ENCODE results near the gene FAM111B. TPM values are rescaled to one million over a fixed set of nuclear protein-coding genes. Genes with fewer than 3 reads are reported as not detected.

The FAM111B gene
- total and polyA plus RNA-seq, 9 donors: 0.12 to 1.9 (median 0.18) TPM; not detected in 2

DNA sequence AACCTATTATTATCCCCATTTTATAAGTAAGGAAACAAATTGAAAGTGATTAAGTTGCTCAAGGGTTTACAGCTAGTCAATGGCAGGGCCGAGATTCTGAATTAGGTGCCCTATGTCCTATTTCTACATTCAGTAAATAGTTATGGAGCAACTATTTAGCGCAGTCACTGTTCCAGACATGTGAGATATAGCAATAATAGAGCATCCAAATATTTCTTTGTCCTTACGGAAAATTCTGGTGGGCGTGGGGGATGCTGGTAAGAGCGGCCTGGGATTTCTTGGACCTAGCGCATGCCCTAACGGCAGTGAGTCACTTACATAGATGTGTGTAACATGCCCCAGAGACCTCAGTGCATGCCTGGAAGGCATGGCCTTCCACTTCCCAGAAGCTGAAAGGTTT lies 69.3 kb downstream of the FAM111B start:
- H3K9me3 ChIP-seq: no peaks in the 10 kb centered on the region
- peak overlapping the region in 1 of 2 donors; percentile 66 for H3K27ac ChIP-seq
- peaks cover 22% of the 10 kb centered on the region for H3K4me1 ChIP-seq (ENCODE audit: insufficient read depth)
- whole genome bisulfite sequencing, 3 donors: 68 to 83% (median 82%) methylated on average over 7 of the region's 7 CpGs
- peak in 1 of 5 donors; percentile 43 for DNase-seq
- no peaks in the 10 kb centered on the region for H3K36me3 ChIP-seq
- no peak overlapping the region for H3K4me3 ChIP-seq
- intact Hi-C loops (cut with DNase I): loop anchor here in 1 of 4 donors (10.0 kb wide), 1 partner anchor 108 kb away; no protein-coding TSS in a partner anchor
- no peaks in the 10 kb centered on the region for H3K27me3 ChIP-seq
- no peak for TF ChIP-seq POLR2A (IDR thresholded peaks at IDR 0.05)
- TF ChIP-seq, protein P1, sequence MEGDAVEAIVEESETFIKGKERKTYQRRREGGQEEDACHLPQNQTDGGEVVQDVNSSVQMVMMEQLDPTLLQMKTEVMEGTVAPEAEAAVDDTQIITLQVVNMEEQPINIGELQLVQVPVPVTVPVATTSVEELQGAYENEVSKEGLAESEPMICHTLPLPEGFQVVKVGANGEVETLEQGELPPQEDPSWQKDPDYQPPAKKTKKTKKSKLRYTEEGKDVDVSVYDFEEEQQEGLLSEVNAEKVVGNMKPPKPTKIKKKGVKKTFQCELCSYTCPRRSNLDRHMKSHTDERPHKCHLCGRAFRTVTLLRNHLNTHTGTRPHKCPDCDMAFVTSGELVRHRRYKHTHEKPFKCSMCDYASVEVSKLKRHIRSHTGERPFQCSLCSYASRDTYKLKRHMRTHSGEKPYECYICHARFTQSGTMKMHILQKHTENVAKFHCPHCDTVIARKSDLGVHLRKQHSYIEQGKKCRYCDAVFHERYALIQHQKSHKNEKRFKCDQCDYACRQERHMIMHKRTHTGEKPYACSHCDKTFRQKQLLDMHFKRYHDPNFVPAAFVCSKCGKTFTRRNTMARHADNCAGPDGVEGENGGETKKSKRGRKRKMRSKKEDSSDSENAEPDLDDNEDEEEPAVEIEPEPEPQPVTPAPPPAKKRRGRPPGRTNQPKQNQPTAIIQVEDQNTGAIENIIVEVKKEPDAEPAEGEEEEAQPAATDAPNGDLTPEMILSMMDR (IDR thresholded peaks at IDR 0.05): no peak
- TF ChIP-seq EP300 (IDR thresholded peaks at IDR 0.05): no peak

Other genes with a start within 250 kb of the FAM111B start
- 1 to 10 TPM in 1 of 7 donors, under 1 TPM in 1, not detected in 5; 0.23 to 1.5 TPM for gene GLYATL1, start 167.7 kb upstream of the FAM111B start, total RNA-seq
- gene GLYATL1, start 167.7 kb upstream of the FAM111B start, polyA plus RNA-seq: under 1 TPM in 1 of 2 donors, not detected in 1; 0.02 TPM
- not detected for gene GLYATL1B, start 20.9 kb upstream of the FAM111B start, total RNA-seq
- gene GLYATL1B, start 20.9 kb upstream of the FAM111B start, polyA plus RNA-seq: not detected
- gene FAM111A, start 35.6 kb downstream of the FAM111B start, total RNA-seq: 10 to 100 TPM; 17.5 to 26.5 (median 20.4) TPM
- 10 to 100 TPM; 10.6 to 22.1 TPM for gene FAM111A, start 35.6 kb downstream of the FAM111B start, polyA plus RNA-seq
- 10 to 100 TPM in 6 of 7 donors, 1 to 10 TPM in 1; 6.1 to 20.3 (median 16.8) TPM for gene DTX4, start 64.9 kb downstream of the FAM111B start, total RNA-seq
- 10 to 100 TPM; 18.5 to 21.5 TPM for gene DTX4, start 64.9 kb downstream of the FAM111B start, polyA plus RNA-seq
- gene MPEG1, start 105.7 kb downstream of the FAM111B start, total RNA-seq: 10 to 100 TPM in 1 of 7 donors, 1 to 10 TPM in 6; 1.8 to 11.9 (median 3.9) TPM
- 10 to 100 TPM in 1 of 2 donors, 1 to 10 TPM in 1; 2.4 to 28.5 TPM for gene MPEG1, start 105.7 kb downstream of the FAM111B start, polyA plus RNA-seq